HG03196 (cell line): ENCODE measurements around the gene FBXO45.
"Not testable (repeated sequence)": the region's sequence is repeated elsewhere in the genome, so short reads cannot be mapped to it uniquely, and the experiment has no call there.

Experiments
- ATAC-seq: cut with Tn5 transposase; IDR thresholded peaks from one replicate; pipeline ENCODE4 v1.9.1; 2021; ENCODE audit not compliant: unreplicated experiment

Gene FBXO45

DNA sequence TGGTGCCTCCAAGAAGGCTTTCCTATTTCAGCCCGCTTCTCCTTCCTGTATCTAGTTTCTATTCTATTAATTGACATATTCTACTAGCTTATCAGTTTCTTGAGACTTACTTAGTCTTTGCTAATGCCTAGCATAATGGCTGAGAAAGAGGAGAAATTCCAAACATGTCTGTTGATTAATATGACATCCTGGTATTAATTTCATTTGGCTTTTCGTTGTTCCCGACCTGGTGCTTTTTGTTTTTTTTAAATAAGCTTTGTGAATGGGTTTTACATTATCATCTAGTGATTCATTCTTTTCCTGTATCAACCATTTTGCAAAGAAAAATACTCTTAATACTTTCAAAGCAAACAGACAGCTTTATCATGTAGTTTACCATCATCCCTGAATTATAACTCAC lies 13.2 kb upstream of the FBXO45 start:
- ATAC-seq = no peak

GRCh38 chr3:196557236-196557635 lies 11.2 kb upstream of the FBXO45 start:
- ATAC-seq = no peak

- ATAC-seq = no peak
These were observed 10.0 kb upstream of the FBXO45 start for GRCh38 chr3:196558476-196558875.

DNA sequence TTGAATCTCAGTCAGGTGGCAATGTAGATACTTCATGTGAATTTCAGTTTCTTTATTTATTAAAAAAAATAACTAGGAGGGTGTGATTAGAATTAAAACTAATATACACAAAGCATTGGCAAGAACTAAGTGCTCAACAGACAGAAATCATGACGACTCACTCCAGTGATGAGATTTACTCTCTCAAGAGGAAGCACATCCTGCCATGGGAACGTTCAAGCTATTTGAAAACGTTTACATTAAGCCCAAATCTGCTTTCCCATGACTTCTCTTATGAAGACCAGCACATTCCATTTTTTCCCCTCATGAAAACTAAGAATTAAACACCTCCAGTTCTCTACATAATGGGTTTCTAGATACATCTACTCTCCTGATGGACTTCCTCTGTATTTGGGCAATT lies 8.6 kb upstream of the FBXO45 start:
- ATAC-seq = no peak

DNA sequence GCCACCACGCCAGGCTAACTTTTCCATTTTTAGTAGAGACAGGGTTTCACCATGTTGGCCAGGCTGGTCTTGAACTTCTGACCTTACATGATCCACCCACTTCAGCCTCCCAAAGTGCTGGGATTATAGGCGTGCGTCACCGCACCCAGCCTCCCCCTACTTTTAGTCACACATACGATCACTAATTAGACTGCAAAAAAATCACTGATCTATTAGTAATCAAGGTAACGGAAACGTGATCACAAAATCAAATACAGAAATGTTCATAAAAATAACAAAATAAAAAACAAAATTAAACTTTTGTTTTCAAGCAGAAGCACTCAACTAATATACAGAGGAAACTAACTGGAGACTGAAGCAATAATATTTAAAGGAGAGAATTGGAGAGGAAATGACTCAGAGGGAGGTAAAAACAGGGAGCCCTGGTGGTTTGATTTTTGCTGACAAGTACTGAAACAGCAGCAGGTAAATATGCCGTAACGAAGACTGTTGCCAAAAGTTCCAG lies 4.7 kb upstream of the FBXO45 start:
- no peak for ATAC-seq

DNA sequence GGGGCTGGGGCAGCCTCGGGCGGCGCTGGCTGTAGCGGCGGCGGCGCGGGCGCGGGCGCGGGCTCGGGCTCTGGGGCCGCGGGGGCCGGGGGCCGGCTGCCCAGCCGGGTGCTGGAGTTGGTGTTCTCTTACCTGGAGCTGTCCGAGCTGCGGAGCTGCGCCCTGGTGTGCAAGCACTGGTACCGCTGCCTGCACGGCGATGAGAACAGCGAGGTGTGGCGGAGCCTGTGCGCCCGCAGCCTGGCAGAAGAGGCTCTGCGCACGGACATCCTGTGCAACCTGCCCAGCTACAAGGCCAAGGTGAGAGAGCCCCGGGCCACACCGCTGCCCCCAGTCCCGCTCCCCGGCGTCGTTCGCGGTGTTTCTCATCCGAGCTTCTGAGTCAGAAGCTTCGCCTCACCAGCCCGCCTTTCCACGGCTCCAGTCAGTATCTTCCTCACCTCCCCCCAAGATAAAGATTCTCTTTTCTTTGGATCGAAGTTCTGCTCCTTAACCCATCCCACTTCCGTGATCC lies 600 bp downstream of the FBXO45 start:
- ATAC-seq = peak; percentile 41

GRCh38 chr3:196570332-196570731 lies 1.9 kb downstream of the FBXO45 start:
- ATAC-seq = not testable (repeated sequence)

GRCh38 chr3:196572389-196572788 lies 3.9 kb downstream of the FBXO45 start:
- no peak for ATAC-seq

- no peak for ATAC-seq
These were observed 16.7 kb downstream of the FBXO45 start for GRCh38 chr3:196585044-196585757.

- ATAC-seq = no peak
These were observed 21.8 kb downstream of the FBXO45 start for GRCh38 chr3:196590279-196590678.

DNA sequence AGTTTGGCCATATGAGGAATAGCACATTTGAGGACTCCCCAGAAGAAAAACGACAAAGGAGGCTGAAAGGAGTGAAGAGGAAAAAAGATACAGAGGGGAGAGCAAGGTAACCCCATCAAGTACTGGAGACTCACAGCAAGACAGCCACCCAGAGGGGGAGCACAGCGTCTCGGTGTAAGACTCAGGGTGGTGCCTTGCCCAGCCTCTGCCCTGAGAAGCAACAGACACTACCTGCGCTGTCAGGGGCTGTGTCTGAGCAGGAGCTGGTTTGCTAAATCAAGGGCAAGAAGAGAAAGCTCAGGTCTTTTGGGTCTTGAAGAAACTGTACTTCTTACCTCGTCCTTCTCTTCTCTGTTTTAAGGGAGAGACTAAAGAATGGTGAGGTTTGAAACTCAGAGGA lies 27.9 kb downstream of the FBXO45 start:
- ATAC-seq = no peak

DNA sequence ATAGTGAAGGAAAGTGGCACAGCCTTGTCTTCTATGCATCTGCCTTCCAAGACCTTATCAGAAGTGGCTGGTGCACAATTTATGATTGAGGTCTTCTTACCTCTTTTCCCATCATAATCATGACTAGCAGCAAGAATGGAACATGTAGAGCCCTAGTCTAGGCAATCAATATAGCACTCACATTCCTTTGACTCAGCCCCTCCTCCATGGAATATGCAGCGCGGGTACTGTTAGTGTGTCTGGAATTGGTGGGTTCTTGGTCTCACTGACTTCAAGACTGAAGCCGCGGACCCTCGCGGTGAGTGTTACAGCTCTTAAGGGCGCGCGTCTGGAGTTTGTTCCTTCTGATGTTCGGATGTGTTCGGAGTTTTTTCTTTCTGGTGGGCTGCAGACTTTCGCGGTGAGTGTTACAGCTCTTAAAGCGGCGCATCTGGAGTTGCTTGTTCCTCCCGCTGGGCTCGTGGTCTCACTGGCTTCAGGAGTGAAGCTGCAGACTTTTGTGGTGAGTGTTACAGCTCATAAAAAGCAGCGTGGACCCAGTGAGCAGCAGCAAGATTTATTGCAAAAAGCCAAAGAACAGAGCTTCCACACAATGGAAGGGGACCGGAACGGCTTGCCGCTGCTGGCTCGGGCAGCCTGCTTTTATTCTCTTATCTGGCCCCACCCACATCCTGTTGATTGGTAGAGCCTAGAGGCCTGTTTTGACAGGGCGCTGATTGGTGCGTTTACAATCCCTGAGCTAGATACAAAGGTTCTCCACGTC lies 29.7 kb downstream of the FBXO45 start:
- ATAC-seq = not testable (repeated sequence)

DNA sequence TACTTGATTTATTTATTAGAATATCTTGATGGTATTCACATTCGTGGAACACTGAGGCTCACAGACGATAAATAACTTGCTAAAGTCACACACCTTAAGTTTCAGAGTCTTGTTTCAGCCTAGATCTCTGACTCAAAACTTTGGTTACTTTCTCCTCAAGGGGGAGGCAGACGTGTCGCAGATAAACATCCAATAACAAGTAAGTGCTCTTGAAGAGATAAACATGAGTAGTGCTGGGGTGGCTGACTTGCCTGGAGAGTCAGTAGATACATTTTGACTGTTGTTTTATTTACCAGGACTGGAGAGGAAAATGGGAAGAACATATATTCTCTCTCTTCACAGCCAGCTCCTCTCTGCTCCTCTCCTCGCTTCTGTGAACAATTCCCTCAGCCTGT lies 31.3 kb downstream of the FBXO45 start:
- ATAC-seq = no peak

DNA sequence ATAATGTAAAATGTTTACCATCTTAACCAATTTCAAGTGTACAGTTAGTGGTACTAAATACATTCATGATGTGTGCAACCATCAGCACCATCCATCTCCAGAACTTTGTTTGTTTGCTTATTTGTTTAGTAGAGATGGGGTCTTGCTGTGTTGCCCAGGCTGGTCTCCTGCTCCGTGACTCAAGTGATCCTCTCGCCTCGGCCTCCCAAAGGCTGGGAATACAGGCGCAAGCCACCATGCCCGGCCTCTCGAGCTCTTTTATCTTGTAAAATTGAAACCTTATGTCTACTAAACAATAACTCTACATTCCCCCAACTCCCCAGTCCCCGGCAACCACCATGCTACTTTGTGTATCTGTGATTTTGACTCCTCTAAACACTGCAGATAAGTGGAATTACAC lies 31.9 kb downstream of the FBXO45 start:
- no peak for ATAC-seq

DNA sequence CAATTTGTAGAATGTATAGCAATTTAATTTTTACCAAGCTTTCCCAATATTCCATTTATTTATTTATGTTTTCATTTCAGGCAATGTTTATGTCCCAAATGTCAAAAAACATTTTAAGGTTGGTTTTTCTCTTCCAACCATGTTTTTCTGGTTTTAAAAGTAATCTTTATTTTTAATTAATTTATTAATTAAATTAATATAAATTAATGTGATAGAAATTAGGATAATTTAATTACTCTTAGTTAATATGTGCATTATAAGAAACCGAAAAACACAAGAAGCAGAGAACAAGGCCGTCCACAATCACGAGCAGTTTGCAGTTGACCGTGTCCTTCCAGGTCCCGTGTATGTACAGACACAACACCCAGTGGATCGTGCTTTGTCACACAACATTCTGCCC lies 34.2 kb downstream of the FBXO45 start:
- no peak for ATAC-seq

- no peak for ATAC-seq
These were observed 35.2 kb downstream of the FBXO45 start for GRCh38 chr3:196603683-196604082.

- no peak for ATAC-seq
These were observed 36.1 kb downstream of the FBXO45 start for GRCh38 chr3:196604548-196604947.

- no peak for ATAC-seq
These were observed 40.2 kb downstream of the FBXO45 start for GRCh38 chr3:196608693-196609092.

GRCh38 chr3:196609343-196609775 lies 40.9 kb downstream of the FBXO45 start:
- peak; percentile 72 for ATAC-seq

DNA sequence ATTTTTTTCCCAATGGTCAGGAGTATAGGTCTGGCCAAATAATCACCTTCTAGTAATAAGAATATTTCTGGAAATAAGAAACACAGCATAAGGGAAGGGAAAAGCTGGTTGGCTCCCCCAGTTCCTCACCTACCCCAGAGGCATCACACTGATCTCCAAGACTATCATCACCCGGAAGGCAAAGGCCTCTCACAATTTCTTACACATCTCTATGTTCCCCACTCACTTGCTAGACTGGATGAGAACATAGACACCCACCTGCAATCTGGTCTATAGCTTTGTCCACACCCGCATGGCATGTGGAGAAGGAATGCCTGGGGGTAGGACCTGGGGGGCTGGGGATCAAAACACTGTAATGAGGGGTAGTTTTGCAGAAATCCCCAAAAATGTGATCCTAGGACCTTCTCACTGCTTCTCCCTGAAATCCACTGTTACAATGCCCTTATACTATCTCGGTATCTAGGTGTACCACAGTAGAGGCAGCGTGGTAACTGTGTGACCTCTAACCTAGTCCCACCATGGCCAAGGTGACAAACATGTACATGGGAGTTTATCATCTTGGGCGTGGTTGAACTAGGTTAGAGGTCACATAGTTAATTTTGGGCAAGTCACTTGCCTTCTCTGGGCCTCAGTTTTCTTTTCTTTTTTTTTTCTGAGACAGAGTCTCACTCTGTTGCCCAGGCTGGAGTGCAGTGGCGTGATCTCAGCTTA lies 41.5 kb downstream of the FBXO45 start:
- ATAC-seq = no peak

DNA sequence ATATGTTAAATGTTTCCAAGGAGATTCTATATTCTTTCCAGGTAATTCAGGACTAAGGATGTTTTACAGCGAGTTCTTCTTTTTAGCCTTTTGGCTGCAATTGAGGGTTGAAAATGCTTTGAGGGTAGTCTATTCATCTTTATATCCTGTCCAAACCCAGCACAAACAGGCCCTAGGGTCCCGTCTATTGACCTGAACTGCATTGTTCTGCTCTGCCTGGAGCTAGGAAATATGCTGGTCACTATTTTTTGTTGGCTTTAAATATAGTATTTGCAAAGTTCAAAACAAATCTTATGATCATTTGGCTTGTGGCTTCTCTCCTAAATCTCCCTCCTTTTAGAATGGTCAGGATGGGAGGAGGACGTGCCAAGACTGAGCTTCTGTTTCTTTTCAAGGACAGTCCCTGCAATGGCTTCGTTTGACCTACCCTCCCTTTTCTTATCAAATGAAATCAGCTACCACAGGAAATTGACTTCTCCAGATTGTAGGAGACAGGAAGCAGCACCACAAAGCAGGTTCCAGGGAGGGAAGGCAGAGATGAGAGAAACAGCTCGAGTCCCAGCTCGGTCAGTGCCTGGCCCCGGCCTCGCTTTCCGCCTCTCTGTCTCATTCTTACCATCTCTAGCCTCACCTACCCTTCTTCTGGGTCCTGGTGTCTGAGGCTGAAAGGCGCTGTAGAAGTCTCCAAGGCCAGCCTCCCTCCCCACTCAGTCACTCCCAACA lies 43.5 kb downstream of the FBXO45 start:
- no peak for ATAC-seq
